CD4-positive, alpha-beta T cell treated with Interleukin-6 for 4 hours (primary cell): ENCODE results near the gene GCNT4.

Experiments
- DNase-seq: peaks from one replicate; pipeline ENCODE4 v3.0.0-alpha.2; 2020; ENCODE audit warnings: mixed read lengths

The GCNT4 gene

DNA sequence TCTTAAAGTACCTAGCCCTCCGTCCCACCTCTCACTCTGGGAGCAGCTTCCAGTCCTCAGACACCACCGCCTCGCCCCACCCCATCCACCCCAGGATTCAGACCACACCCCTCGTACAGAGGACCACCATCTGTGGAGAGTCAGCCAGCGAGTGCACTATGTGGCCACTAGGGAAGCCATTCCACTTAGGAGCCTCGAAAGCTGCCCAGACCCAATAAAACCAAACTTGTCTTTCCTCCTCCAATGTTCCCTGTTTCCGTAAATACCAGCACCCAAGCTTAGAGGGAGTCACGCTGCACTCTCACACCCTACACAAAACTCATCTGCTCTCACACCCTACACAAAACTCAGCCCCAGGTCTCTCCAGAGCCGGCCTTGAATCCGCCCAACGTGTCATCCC lies 1.9 kb downstream of the GCNT4 start:
- peak; percentile 19 for DNase-seq

DNA sequence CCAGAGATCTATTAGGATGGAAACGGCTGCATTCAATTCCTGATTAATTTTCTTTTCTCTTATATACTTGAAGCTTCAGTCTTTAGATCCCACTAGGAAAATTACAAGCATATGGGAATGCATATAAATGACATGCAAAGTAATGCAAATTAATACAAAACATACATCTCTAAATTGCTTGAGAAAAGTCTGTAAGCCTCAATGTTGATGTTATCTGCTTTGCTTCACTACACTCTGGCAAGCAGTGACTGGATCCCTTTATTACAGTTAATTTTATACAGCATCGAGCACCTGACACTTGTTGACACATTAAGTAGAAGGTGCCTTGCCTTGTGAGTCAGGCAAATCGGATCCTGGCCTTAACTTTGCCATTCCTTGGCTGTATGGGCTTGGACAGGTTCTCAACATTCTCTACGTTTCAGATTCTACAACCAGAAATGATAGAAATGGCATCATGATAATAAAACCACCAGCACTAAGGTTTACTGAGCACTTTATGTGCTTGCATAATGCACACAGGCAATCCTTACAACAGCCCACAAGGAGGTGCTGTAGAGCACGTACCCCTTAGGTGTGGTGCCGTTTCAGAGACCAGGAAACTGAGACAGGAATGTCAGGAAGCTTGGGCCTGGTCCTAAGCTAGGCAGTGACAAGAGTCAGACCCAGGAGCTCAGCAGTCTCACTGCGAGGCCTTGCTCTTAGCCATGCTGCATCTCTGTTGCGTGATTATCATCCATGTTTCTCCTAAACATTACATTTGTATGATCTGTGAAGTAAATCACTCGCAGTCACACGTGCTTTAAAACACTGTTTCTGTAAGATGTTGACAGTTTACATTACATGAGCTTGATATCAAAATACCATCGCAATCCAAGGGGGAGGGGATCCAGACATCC lies 2.7 kb downstream of the GCNT4 start:
- DNase-seq, result peak; percentile 78

DNA sequence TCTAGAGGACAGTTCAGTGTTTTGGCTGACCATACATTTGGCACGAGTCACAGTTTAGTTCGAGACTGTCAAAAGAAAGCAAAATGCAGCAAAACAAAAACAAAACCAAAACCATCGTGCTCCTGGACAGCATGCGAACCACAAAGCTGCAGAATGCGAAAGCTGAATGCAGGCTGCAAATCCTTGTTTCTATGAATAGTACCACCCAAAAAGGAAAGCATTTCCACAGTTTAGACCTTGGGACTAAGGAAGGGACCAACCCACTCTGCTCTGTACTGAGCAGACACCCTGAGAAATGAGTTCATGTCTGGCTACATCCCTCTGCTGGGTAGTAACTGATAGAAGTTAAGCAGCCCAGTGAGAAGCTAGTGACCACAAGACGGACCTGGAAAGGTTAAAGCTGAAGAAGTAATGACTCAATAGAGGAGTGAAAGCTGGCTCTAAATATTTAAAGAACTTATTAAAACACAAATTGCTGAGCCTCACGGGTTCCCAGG lies 3.9 kb downstream of the GCNT4 start:
- DNase-seq, result no peak

DNA sequence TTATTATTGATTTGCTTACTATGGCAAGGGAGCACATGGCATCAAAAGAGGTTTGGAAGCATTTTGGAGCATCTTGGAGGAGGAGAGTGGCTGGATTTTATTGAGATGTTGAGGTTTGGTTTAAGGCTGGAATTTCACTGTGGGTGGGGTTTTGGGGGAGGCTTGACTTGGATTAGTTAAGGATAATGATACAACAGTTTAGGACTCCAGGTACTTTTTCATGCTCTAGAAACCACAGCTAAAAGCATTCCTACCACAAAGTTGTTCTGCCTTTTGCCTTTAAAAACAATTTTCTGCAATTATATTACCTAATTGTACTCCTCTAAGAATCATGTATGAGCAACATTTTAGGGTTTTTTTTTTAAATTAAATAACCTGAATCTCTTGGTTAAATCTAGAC lies 5.0 kb downstream of the GCNT4 start:
- DNase-seq, result no peak

DNA sequence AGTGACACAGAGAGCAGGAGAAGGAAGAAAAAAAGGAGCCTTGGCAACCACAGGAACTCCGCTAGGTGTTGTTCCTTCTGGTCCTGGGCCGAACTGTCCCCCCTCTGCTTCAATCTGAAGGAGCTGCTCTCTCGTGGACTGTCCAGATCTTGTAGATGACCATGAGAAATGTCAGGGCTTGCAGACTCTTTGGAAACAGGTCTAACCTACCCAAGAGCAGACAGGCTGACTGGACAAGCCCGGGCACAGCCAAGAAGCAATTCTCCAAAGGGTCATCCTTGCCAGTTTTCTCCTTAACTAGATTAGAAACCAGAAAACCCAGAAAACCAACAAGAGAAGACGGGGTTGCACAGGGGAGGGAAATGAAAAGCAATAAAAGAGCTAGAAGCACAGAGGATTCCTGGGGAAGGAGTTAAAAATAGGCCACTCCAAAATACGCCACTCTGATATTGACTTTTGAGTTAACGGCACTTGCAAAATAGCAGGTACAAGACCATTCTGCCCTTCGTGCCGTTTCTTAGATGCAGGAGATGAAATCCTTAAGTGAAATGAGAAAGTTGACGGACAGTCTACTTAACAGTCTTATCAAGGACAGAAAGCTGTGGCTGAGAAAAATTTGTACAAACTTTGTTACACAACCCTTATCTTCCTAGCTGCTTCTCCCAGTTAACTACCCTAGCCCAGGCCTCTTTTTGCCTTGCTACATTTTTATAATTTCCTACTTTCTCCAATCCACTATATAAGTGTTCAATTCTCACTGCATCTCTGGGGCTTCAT lies 5.8 kb downstream of the GCNT4 start:
- DNase-seq, result no peak

DNA sequence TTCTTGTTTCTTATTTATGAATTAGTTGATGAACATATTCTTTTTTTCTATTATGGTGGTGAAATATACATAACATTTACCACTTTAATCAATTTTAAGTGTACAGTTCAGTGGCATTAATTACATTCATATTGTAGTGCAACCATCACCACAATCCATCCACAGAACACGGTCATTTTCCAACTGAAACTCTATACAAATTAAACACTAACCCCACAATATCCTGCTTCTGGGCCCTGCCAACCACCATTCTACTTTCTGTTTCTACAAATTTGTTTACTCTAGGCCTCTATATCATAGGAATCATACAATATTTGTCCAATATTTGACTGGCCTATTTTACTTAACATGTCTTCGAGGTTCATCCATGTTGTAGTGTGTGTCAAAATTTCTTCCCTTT lies 7.3 kb downstream of the GCNT4 start:
- DNase-seq, result no peak

DNA sequence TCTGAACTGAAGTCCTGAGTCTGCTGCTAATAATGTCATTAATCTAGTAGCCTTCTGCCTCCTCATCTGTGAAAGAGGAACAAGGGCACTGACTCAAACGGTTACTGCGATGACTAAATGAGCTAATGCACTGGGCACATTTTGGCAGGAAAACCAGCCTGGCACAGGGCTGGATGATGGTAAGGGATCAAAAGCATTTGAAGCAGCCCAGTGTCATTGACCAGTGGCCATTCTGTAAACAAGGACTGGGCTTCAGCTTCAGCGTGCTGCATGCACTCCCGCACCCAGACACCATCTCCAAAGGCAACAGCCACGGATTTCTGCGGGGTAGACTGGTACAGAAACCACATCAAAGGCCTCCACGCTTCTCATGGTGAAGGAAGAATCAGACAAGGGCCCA lies 8.0 kb downstream of the GCNT4 start:
- peak; percentile 44 for DNase-seq

DNA sequence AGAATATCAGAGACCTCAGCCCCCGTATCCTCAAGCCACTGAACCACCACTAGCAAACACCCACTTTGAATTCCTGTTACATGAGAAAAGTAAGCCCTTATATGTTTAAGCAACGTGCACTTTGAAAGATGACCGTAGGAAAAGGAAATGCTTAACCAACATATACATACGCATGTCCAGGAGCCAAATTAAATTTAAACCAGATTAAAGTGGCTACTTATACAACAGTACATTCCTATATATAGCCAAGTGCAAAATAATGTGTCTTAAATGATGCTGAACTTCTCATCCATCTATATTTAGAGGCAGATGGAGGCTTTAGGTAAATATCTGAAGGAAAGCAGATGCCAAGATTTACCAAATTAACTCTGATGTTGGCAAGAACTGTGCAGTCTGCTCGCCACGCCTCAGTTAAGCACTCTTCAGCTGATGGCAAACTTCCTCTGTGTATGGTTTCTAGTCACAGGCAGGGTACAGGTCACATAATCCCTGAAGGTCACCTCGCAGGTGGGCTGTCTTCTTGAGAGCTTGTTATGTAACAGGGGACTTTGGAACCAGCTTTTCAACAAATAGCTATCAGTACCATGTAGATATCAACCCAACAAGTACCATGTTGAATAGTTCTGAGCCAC lies 8.6 kb downstream of the GCNT4 start:
- DNase-seq, result no peak

DNA sequence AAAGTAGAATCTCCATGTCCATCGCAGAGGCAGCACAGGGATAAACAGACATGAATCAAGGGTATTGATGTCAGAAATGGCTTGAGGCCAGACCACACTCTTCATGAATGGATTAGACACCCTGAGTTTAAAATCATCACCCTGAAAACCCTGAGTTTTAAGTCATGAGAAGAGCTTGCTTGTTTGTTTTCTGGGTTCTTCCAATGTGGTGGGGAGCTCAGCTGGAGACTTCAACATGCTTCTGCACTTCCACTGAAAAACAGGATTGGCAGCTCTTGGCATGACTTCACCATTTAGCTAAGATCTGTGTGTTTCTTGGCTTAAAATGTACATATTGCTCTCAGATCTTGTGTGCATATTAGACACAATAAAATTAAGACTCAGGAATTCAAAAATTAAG lies 9.8 kb downstream of the GCNT4 start:
- no peak for DNase-seq

DNA sequence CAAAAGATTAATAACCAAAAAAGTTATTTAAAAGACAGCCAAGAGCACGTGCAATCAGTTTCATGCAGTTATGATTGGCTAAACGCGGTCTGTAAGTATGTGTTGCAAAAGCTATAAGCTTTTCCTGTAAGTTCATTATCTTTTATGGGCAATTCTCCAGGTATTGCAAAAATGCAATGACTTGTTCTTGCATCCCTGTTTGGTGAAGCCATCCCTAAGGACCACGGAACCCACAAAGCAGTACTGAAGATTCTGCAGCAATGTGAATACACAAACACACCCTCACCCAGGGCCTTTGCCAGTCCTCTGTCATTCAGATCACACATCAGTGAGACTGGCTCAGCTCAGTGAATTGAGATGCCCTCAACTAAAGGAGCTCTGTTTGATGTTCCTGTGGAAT lies 11.4 kb downstream of the GCNT4 start:
- DNase-seq, result no peak

DNA sequence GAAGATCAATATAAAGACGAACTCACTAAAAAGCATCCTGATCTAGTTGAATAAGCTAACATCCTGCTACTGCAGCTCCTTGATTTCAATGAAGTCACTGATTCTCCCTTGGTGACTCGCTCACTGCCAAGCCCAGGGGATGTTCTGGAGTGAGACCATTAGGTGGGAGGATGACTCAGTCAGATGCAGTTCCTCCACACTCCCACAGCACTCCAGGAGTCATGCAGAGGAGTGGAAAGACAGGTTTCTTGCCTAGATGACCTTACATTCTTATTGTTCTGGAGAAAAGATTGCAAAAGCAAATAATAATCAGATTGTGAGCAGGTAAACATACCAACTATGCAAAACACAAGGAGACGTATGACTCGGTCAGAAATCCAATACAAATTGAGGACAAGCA lies 15.3 kb downstream of the GCNT4 start:
- peak; percentile 33 for DNase-seq

DNA sequence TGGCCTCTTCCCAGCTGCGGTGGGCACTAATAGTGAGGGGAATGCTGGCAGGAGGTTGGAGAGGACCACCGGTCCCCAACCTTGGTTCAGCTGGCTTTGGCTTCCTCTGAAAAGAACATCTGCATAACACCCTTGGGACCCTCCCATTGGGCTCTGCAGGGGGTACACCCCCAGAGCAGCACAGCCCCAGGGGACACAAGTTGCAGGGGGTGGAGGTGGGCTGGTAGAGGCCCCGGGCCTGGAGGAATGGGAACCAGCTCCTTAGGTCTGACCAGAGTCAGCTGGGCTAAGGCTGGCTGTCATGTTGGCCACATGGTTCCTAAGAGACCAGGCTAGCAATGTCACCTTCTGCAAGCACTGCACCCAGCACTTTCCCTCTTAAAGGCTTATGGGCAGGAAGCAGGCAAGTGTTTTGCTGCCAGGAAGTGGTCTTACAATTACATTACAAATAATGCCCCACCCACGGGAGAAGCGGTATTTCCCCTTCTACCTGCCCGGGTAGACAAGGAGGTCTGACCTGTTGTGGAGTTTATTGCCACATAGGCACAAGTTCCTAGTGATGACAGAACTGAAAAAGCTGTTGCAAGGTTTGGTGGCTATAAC lies 18.1 kb downstream of the GCNT4 start:
- peak; percentile 53 for DNase-seq

DNA sequence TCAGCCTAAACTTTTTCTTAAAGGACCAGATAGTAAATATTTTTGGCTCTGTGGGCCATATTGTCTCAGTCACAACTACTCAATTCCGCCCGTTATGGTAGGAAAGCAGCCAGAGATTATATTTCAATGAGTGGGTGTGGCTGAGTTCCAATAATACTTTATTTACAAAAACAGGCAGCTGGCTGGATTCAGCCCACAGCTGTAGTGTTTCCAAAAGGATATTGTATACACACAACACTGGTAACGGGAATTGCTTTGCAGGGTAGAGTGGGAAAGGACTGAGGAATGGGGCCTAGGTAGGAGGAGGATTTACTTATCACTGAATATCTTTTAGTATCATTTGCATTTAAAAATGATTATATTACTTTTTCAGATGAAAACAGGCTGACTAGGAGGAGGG lies 21.0 kb downstream of the GCNT4 start:
- no peak for DNase-seq

DNA sequence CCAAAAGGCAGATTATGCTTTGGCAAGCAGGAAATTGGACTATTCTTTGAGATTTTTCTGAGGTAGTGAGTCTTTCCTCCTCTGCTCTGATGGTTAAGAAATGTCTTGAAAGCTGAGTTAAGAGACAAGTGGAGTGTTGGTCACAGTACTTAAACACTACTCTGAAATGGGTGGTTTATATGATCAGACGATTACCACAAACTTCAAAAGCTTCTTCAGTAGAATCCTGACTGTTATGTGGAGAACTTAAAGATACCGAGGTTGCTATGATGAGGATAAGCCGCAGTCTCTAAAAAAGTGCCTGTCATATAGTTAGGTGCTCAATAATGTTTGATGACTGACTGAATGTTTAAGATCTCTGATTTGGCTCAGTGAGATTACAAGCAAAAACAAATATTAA lies 24.3 kb downstream of the GCNT4 start:
- no peak for DNase-seq

DNA sequence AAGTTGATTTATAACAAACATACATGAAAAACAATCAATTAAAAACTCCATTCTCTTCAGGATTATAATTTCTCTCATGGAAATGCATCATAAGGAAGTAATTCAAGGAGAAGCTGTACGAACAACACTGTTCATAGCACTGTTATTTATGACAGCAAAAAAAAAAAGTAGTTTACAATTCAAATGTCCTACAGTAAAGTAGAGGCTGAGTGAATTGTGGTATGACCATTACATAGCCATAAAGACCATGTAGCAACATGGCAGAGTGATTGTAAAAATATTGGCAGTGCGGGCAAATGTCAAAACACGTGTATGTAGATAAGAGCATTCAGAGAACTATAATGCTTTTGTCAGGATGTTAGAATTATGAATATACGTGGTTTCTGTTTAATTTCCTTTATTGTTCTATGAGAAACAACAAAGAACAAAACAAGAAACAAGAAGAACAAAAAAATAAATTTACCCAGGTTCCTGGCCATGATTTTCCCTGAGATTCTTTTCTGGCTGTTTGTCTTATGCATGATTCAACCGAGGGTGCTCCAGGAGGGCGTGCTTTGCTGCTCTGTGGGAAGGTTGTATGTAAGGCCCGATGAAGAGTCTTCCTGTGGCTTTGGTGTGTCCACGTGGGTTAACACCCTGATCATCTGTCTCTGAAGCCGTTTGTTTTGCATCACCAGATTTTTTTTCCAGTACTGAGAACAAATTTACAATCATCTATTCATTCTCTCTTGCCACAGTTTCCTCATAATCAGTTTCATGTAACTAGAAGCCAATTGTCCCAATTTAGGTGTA lies 28.8 kb downstream of the GCNT4 start:
- peak; percentile 36 for DNase-seq

DNA sequence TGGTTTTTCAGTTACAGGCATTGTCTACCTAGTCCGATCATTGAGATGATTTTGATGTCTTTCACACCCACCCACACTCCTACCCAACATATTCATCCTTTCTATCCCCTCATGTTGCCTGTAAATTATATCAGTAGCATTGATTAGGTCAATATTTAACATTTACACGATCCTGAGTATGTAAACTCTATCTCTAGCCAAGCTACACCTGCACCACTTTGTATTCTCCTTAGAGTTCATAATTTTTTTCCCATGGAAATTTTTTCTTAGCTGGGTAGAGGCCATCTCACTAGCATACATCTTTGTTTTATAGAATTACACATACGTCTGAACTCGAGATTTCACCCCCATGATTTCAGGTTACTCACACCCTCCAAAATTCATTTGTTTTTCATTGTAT lies 30.6 kb downstream of the GCNT4 start:
- DNase-seq, result no peak

DNA sequence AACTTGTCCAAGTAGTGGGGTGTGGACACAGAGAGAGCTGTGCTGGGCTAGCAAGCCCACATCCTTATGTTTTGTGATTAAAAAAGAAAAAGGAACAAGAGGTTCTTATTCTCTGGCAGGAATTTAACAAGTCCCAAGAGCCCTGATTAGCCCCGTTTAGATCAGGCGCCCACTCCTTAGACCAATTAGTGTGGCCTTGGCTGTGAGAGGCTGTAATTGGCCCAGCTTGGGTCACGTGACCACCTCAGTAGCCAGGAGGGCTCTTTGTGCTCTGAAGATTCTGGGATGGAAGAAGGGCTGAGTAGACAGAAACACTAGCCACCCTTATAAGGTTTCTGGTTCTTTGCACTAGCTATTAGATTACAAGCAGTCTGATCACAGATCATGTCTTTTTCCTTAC lies 31.1 kb downstream of the GCNT4 start:
- no peak for DNase-seq

DNA sequence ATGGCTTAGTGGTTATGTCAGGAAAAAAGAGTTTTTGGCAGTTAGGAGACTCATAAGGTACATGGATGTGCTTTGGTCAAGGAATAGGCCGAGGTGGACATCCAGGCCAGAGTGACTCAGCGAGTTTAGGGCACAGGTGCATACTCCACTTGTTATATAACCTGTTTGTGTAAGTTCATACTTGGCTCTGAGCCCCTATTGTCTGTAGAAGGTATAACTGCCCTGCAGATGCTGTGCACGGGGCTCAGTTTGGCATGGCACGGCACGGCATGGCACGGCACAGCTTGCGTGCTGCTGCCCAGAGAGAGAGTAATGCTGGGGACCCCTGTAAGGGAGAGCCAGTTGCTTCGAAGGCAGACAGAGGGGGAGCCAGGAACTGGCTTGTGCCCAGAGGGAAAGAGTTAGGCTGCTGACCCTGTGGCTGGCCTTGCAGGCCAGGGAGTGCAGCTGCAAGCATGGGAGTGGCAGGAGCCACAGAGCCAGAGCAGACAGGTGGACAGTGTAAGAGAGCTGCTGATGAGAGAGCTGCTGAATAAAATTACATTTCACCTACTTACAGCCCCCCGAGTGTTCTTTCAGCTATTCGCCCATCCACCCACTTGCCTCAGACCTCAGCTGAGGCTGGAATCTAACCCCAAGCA lies 32.2 kb downstream of the GCNT4 start:
- no peak for DNase-seq

DNA sequence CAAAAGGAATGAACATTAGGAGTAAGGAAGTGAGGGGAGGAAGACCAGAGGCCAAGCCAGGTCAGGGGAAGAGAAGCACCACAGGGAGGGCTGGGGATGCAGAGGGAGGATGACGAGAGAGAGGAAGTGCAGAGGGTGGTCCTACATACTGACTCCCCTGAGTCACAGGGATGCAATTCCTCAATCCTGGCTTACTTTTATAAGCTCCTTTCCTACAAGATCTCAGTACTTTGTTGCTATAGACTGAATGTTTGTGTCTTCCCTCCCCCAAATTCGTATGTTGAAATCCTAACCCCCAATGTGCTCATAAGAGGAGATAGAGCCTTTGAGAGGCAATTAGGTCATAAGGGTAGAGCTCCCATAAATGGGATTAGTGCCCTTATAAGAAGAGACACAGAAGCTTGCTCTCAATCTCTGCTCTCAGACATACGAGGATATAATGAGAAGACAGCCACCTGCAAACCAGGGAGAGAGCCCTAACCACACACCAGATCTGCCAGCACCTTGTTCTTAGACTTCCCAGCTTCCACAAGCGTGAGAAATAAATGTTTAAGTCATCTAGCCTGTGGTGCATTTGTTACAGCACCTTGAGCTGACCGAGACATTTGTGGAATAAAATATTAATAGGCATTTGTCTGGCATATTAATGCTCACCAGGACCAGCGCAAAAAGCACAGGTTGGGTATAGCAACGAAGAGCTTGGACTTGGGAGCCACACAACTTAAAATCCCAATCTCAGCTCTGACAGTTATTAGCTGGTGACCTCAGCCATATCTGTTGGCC lies 33.4 kb downstream of the GCNT4 start:
- DNase-seq, result no peak

DNA sequence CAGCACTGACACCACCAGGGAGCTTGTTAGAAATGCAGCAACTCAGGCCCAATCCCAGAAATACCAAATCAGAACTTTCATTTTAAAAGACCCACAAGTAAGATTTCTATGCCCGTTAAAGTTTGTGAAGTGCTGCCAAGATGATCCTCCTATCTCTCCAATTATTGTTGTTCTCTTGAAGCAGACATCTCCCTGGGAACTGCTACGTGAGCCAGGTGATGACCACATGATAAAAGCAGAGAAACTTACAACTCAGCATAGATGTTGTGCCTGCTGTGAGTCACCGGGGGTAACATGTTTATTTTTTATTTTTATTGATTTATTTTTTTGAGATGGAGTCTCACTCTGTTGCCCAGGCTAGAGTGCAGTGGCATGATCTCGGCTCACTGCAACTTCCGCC lies 34.4 kb downstream of the GCNT4 start:
- DNase-seq, result no peak

DNA sequence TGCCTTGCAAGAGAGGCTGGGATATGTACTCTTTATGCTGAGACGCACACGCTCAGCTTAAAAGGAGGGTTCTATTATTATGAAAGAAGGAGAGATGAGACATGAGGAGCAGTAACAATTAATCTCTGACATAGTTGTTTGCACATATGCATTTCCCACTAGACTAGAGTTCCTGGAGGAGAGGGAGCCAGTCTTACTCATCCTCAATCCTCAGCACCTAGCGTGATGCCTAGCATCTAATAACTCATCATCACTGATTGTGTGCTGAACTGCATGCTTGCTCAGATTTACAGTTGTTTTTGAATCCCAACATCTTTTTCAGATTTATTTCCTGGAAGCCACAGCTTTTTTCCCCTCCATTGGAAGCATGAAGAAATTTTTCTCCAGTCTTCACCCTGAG lies 35.5 kb downstream of the GCNT4 start:
- no peak for DNase-seq
